HK-2 (cell line): ENCODE results near the gene MMP19.

Experiments used
- DNase-seq: peaks from one replicate; pipeline ENCODE4 v3.0.0-alpha.2; 2018; ENCODE audit not compliant: unreplicated experiment

The MMP19 gene

DNA sequence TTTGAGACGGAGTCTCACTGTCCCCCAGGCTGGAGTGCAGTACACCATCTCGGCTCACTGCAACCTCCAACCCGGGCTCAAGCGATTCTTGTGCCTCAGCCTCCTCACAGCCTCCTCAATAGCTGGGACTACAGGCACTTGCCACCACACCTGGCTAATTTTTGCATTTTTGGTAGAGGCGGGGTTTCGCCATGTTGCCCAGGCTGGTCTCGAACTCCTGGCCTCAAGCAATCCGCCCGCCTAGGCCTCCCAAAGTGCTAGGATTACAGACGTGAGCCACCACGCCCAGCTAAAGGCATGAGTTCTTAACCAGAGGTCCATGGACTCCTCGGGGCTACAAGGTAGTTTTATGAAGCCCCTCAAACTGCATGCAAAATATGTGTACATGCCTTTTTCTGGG is 27.3 kb downstream of the MMP19 start:
- DNase-seq, result no peak

DNA sequence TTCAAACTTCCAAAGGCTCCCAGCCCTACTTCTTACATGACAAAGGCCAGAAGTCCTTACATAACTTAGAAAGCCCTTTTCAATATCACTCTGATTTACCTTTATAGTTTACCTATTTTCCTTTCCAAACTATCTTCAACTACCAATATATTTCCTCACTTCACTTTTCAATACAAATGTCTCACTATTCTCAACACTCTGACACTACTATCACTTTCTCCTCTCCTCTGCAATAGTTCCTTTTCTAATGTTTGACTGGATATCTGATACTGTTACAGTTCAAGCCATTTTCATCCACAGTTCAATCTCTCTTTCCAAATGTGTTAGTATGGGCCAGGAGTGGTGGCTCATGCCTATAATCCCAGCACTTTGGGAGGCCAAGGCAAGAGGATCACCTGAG is 28.5 kb downstream of the MMP19 start:
- no peak for DNase-seq

DNA sequence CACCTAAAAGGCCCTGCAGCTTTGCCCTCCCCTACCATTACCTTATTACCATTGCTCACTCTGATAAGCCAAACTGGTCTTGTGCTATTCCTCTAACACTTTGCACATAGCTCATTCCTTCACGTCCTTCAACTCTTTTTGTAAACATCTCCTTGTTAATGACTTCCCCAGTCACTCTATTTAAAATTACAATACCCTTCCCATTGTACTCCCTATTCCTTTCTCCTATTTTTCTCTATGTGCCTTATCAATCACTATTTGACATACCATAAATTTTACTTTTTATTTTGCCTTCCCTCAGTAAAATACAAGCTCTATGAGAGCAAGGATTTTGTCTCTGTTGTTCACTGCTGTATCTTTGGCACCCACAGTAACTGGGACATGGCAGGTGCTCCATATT is 30.6 kb downstream of the MMP19 start:
- DNase-seq, result no peak

DNA sequence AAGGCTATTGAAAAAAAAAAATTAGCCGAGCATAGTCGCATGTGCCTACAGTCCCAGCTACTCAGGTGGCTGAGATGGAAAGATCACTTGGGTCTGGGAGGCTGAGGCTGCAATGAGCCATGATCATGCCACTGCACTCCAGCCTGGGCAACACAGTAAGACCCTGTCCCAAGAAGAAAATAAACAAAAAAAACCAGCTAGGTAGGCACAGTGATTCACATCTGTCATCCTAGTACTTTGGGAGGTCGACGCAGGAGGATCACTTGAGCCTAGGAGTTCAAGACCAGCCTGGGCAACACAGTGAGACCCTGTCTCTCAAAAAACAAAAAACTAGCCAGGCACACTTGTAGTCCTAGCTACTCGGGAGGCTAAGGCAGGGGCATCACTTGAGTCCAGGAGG is 33.5 kb downstream of the MMP19 start:
- no peak for DNase-seq

DNA sequence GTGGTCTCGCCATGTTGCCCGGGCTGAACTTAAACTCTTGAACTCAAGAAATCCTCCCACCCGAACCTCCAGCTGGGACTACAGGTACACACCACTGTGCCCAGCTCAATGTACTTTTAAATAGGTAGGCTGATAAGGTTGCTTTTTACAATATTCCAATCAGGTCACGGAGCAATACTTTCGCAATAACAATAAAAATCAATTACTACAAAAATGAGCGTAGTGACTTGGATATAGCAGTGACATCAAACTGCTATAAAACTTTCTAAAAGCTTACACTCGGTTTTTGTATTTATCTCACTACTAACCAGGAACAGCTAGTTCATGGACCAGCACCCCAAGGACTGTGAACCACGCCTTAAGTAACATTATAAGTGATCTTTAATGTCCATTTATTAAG is 35.8 kb downstream of the MMP19 start:
- no peak for DNase-seq

DNA sequence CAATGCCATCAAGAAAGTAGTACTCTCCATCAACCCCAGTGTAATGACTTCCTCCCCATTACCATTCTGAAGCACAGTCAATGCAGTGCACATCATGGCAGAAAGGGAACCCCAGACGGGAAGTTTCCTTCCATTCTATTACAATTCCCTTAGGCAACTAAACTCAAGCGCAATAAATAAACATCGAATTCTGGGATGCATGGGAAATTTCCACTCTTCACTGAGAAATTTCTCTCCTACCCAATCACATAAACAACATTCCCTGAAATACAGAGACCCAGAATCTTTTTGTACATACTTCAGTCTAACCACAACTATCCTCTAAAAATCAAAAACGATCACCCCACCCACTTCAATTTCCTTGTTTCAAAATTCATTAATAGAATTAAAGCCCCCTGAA is 45.2 kb downstream of the MMP19 start:
- no peak for DNase-seq

DNA sequence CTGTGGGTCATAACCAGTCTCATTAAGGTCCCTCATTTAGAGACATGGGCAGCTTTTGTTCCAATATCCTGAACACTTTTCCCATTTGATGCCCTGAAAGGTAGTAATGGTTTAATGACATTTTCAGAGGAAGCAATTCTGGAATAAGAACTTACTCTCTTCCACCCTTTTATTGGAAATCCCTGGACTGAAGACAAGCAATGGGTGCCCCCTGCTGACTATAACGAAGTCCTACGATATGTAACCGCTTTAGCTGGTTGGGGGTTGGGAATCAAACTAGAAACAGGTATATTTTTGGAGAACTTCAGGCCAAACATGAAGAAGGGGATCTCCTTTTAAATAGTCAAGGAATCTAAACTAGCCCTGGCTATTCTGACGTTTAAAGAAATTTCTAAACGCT is 45.7 kb downstream of the MMP19 start:
- no peak for DNase-seq

DNA sequence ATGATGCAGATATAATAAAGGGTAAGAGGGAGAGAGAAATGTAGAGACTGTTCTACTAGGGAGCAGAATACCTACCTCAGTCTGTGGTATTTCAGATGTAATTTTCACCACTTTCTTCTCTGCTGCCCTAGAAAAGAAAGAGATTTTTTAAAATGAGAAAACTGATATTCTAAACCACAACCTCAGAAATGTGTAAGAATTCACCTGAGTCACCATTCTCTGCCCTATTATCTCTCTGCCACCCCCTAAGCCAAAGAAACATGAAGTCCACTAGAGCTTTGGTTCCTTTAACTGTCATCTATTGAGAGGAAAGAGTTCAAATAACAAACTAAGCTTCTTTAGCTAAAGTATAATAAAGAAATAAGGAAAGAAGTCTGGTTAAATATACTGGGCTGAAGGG is 46.8 kb downstream of the MMP19 start:
- DNase-seq, result no peak

DNA sequence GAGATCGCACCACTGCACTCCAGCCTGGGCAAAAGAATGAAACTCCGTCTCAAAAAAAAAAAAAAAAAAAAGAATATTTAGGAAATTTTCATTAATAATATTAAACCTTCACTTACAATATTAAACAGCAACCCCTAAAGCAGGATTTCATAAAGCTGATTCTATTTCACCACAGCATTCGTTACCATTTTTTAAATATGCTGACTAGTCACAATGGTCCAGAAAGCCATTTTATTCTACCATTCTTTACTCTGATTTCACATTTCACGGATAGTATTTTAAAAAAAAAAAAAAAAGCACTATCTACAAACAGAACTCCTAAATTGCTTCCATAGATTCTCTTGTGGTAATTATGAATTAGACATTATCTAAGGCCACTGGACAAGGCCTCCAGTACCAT is 52.8 kb downstream of the MMP19 start:
- DNase-seq, result no peak

DNA sequence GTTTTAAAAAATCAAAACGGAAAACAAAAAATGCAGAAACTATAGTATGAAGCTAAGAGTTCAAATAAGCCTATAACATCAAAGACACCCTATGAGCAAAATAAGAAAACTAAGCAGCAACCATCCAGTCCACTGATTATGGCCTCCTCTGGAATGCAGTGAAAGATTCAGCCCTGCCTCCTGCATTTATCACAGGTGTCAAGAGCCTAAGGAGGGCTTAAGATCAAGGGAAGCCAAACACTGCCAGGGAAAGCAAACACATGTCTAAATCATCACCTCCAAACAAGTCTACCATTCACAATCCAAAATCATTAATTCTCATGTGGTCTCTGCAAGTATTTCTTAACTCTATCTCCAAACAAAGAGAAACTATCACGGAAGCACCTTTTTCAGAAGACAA is 53.6 kb downstream of the MMP19 start:
- DNase-seq, result no peak

DNA sequence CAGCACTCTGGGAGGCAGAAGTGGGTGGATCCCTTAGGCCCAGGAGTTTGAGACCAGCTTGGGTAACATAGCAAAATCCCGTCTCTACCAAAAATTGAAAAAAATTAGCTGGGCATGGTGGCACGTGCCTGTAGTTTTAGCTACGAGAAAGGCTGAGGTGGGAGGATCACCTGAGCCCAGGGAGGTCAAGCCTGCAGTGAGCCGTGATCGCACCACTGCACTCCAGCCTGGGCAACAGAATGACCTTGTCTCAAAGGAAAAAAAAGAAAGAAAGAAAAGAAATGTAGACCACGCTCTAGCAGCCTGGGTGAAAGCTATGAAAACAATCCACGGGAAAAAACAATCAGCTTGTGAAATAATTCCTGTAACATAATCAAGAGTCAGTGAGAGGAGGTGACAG is 54.2 kb downstream of the MMP19 start:
- no peak for DNase-seq
